PFSK-1 (cell line): ENCODE measurements around the gene RCOR3. TPM values are rescaled to one million over a fixed set of nuclear protein-coding genes. Genes with fewer than 3 reads are reported as not detected.

ENCODE experiments used
- FOXP2 ChIP-seq: optimal IDR thresholded peaks from 2 replicates; pipeline ENCODE3; 2011; ENCODE audit warnings: borderline replicate concordance, control low read depth, inconsistent platforms; ENCODE audit not compliant: insufficient read depth; ENCODE audit errors: extremely low read length, extremely low read depth
- POLR2AphosphoS5 ChIP-seq: IDR thresholded peaks from 2 replicates; pipeline ENCODE4 v1.6.1; 2012; ENCODE audit warnings: low read depth, mild to moderate bottlenecking, control low read depth, low read length, moderate library complexity
- SIN3A ChIP-seq: IDR thresholded peaks from 2 replicates; pipeline ENCODE4 v1.6.1; 2012; ENCODE audit warnings: mild to moderate bottlenecking, low read length, moderate library complexity, borderline replicate concordance; ENCODE audit not compliant: insufficient read depth
- TAF1 ChIP-seq: IDR thresholded peaks from 2 replicates; pipeline ENCODE4 v1.6.1; 2012; ENCODE audit warnings: low read length, control low read depth, borderline replicate concordance; ENCODE audit not compliant: insufficient read depth
- polyA plus RNA-seq: library from polyadenylated mRNA; unstranded; fragments of >200 nt; gene quantifications from one replicate; pipeline ENCODE4 v1.2.1, GENCODE V29; 2012; ENCODE audit warnings: low read depth, missing spikeins; ENCODE audit not compliant: insufficient read length
- TF ChIP-seq, protein P1 (sequence below), 2 experiments: IDR thresholded peaks; 2 replicates each; pipeline versions ENCODE4 v1.6.1 to v1.8.0; 2011 to 2012; ENCODE audit warnings: low read depth in 2 of 2, low read length in 2 of 2, control low read depth in 1 of 2, inconsistent platforms in 1 of 2, mild to moderate bottlenecking in 1 of 2, moderate library complexity in 1 of 2; ENCODE audit not compliant: insufficient read depth in 1 of 2

Gene RCOR3
- polyA plus RNA-seq, result 20.6 TPM

DNA sequence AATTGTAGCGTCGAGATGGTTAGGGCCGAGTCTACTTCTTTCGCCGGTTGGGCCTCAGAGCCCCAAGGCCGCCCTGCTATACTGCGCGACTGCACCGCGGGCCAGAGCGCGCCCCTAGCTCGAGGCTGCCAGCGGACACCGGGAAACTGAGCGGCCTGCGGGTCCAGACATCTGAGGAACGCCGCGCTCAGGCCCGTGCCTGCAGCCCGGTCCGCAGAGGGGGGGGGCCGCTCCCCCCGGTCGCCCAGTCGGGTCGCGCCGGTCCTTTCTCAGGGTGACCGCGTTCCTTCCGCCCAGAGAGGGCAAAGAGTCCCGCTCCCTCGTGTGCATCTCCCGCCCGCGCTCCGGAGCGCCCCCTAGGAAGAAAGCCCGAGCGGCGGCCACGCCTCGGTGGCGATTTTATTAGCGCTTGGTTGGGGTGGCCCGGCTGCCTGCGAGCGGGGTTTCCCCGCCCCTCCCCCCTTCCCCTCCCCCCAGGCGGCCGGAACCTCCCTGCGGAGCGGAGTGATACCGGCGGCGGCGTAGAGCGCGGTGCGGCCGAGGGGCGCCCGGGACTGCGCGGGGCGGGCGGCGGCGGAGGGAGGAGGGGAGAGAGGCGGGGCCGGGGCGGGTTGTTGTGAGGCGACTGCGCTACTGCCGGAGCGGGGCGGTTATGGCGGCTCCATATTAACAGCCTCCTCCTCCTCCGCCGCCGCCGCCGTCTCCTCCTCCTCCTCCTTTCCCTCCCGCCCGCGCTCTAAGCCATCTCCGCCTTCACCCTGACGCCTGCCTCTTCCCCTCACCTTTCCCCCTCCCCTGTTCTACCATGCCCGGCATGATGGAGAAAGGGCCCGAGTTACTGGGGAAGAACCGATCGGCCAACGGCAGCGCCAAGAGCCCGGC lies at the start of gene RCOR3:
TSS of gene RCOR3 (plus strand) at position 611 of the 882 bp plus-strand sequence. CDS start at position 806, 195 bp downstream.
- TF ChIP-seq SIN3A (peak; percentile 89; the same call in 1 of the 2 replicates), TAF1 (peak; percentile 69; the same call in 1 of the 2 replicates), POLR2AphosphoS5 (peak; percentile 73; the same call in 1 of the 2 replicates), FOXP2 (peak; percentile 91)
- TF ChIP-seq, protein P1, sequence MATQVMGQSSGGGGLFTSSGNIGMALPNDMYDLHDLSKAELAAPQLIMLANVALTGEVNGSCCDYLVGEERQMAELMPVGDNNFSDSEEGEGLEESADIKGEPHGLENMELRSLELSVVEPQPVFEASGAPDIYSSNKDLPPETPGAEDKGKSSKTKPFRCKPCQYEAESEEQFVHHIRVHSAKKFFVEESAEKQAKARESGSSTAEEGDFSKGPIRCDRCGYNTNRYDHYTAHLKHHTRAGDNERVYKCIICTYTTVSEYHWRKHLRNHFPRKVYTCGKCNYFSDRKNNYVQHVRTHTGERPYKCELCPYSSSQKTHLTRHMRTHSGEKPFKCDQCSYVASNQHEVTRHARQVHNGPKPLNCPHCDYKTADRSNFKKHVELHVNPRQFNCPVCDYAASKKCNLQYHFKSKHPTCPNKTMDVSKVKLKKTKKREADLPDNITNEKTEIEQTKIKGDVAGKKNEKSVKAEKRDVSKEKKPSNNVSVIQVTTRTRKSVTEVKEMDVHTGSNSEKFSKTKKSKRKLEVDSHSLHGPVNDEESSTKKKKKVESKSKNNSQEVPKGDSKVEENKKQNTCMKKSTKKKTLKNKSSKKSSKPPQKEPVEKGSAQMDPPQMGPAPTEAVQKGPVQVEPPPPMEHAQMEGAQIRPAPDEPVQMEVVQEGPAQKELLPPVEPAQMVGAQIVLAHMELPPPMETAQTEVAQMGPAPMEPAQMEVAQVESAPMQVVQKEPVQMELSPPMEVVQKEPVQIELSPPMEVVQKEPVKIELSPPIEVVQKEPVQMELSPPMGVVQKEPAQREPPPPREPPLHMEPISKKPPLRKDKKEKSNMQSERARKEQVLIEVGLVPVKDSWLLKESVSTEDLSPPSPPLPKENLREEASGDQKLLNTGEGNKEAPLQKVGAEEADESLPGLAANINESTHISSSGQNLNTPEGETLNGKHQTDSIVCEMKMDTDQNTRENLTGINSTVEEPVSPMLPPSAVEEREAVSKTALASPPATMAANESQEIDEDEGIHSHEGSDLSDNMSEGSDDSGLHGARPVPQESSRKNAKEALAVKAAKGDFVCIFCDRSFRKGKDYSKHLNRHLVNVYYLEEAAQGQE (IDR thresholded peaks at IDR 0.05; ENCODE audit: insufficient read depth in 1 of 2, low read depth in 2 of 2, low read length in 2 of 2), result 0 out of 4 replicates have a peak, but pooled peaks of 1 of the 2 experiments have one; percentile 21

DNA sequence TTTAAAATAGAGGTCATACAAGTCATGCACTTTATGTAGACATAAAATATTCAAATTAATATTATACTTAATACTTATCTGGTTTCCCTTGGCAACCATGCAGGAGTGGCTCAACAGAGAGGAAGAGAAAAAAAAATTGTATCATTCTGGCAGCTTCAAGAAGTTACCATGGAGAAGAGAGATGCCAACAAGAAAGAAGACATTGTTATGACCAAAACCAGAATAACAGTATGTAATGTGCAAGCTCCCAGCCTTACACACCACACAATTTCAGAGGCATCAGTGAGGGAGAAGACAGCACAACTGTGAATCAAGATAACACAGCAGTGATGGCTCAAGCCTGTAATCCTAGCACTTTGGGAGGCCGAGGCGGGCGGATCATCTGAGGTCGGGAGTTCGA lies 49.1 kb upstream of the RCOR3 start:
- no peak for TF ChIP-seq FOXP2
- TF ChIP-seq POLR2AphosphoS5, result no peak
- no peak for TF ChIP-seq TAF1
- TF ChIP-seq SIN3A, result no peak
- TF ChIP-seq, protein P1 (IDR thresholded peaks at IDR 0.05; ENCODE audit: insufficient read depth in 1 of 2, low read depth in 2 of 2, low read length in 2 of 2), result no peak

DNA sequence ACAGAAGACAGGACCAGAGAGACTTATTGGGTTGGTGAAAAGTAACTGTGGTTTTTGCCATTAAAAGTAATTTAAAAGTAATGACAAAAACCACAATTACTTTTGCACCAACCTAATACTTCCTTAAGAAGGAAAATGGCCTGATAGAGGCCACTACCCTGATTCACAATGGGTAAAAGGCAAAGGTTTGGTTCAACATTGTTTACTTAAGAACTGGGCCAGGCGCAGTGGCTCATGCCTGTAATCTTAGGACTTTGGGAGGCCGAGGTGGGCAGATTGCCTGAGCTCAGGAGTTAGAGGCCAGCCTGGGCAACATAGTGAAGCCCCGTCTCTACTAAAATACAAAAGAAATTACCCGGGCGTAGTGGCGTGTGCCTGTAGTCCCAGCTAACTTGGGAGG lies 48.2 kb upstream of the RCOR3 start:
- TF ChIP-seq TAF1, result no peak
- no peak for TF ChIP-seq POLR2AphosphoS5
- TF ChIP-seq SIN3A, result no peak
- no peak for TF ChIP-seq FOXP2
- TF ChIP-seq, protein P1 (IDR thresholded peaks at IDR 0.05; ENCODE audit: insufficient read depth in 1 of 2, low read depth in 2 of 2, low read length in 2 of 2), result no peak

DNA sequence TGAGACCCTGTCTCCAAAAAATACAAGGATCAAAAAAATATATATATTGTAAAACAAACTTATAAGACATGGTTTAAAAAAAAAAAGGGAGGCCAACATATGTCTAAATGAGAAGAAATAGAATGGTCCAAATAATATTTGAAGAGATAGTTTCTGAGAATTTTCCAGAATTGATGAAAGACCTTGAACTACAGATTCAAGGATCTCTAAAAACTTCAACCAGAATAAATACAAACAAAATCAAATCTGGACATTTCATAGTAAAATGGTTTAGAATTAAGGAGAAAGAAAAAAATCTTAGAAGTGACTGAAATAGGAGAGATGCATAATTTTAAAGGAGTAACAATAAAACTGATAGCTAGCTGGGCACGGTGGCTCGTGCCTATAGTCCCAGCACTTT lies 45.5 kb upstream of the RCOR3 start:
- TF ChIP-seq, protein P1 (IDR thresholded peaks at IDR 0.05; ENCODE audit: insufficient read depth in 1 of 2, low read depth in 2 of 2, low read length in 2 of 2), result no peak
- TF ChIP-seq SIN3A (no peak), TAF1 (no peak), POLR2AphosphoS5 (no peak), FOXP2 (no peak)
